Prostate gland (tissue), 2 donors: ENCODE measurements around the gene BHLHE40.

Experiments
- CTCF ChIP-seq, 4 experiments: fragments of 200-600 bp in 2 of 4; fragments of 450-650 bp in 2 of 4; sonication (generic) in 2 of 4; IDR thresholded peaks; 1 replicate in 3 of 4; 2 replicates in 1 of 4; pipeline ENCODE4 v1.5.1; 2016 to 2019; ENCODE audit warnings: antibody characterized with exemption in 4 of 4, mild to moderate bottlenecking in 2 of 4, moderate library complexity in 2 of 4
- POLR2A ChIP-seq: fragments of 450-650 bp; IDR thresholded peaks from one replicate; pipeline ENCODE4 v1.6.1; 2016; ENCODE audit warnings: antibody characterized with exemption, mild to moderate bottlenecking

GRCh38 chr3:5017925-5018531 is 38.8 kb downstream of the BHLHE40 start:
- no peak for TF ChIP-seq CTCF (IDR thresholded peaks at IDR 0.05)
- no peak for TF ChIP-seq POLR2A
